Natural killer cell treated with Interleukin-12 subunit alpha and Interleukin-12 subunit beta and Interleukin-15 and Interleukin-18, amount 100 ng/mL, for 72 hours (primary cell): Measurements from ENCODE around the gene RUNX1. TPM values are rescaled to one million over a fixed set of nuclear protein-coding genes. Genes with fewer than 3 reads are reported as not detected.
A peak's percentile ranks its signal among the peaks of the same experiment; 100 is the strongest.

Experiments
- ATAC-seq, 2 donors: fragments of 150-1000 bp; cut with Tn5 transposase in 1 of 2; sonication (Bioruptor Pico), chemical (Tn5 transposase) in 1 of 2; 2 replicates each; pipeline ENCODE4 v1.10.0; 2021
- DNase-seq: peaks from one replicate; pipeline ENCODE4 v3.0.0; 2022; ENCODE audit warnings: low spot score
- H3K27ac Mint-ChIP-seq, 2 donors: 1 replicate in 1 of 2; 2 replicates in 1 of 2; pipeline ENCODE4 v1.8.0; 2022; ENCODE audit warnings: mixed read lengths in 2 of 2, mild to moderate bottlenecking in 1 of 2, moderate library complexity in 1 of 2
- H3K27me3 Mint-ChIP-seq, 2 donors: 1 replicate in 1 of 2; 2 replicates in 1 of 2; pipeline ENCODE4 v1.8.0; 2022; ENCODE audit warnings: mixed read lengths in 2 of 2
- H3K36me3 Mint-ChIP-seq: one replicate; pipeline ENCODE4 v1.8.0; 2022; ENCODE audit warnings: mixed read lengths
- H3K4me1 Mint-ChIP-seq, 2 donors: 1 replicate in 1 of 2; 2 replicates in 1 of 2; pipeline ENCODE4 v1.8.0; 2022; ENCODE audit warnings: low read depth in 2 of 2, mixed read lengths in 2 of 2, mild to moderate bottlenecking in 1 of 2
- H3K4me3 Mint-ChIP-seq: one replicate; pipeline ENCODE4 v1.8.0; 2022; ENCODE audit warnings: mixed read lengths
- H3K9me3 Mint-ChIP-seq: 2 replicates; pipeline ENCODE4 v1.8.0; 2022; ENCODE audit warnings: mixed read lengths
- total RNA-seq, 2 donors: library from RNA; stranded (reverse); gene quantifications; one replicate each; pipeline ENCODE4 v1.2.3, GENCODE V29; 2022

RUNX1 gene
- total RNA-seq, 2 donors from 2014 or later: 67.8 to 121 TPM

DNA sequence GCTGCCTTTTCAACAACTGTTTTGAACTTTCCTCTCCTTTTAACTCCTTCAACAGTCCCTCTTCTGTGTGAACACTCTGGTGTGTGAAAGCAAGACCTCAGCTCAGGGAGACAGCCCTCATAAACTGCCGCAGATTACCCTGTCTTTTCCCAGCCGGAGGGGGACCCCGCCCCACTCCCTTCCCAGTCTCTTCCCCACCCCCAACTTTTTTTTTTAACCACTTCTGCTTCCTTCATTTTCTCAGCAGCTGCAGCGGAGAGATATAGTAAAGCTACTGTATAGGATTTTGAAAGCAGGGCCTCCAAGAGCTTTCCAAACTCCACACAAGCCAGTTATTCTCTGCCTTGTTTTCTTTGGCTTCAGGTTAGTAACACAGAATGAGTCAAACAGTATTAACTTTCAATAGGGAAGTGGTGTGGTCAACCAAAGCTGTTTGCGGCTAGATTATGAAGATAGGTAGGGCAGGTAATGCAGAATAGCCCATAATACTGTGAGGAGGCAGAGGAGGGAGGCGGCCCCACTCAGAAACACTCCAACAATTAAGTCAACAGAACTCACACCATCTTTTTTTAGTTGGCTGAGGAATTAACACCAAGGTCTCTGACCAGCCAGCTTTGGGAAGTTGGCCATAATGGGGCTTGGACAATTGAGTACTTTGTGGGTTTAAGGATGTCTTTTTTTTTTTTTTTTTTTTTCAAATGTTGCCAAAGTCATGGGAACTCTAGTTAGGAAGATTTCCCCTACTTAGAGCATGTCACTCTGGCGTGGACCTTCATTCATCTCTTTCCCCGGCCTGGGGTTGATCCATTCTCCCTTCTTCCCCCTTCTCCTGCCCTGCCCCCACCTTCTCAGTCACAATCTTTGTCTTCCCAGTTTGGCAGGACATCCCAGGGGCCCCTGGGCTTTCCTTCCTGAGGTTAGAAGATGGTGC, 203.3 kb downstream of the RUNX1 start:
- peak overlapping the region; percentile 48 to 59 for H3K27ac Mint-ChIP-seq
- no peaks in the 10 kb centered on the region for H3K9me3 Mint-ChIP-seq
- peak overlapping the region; percentile 39 for H3K4me3 Mint-ChIP-seq
- peaks cover 8% of the 10 kb centered on the region for H3K36me3 Mint-ChIP-seq
- ATAC-seq (peak; percentile 48 to 71), DNase-seq (no peak)
- no peaks in the 10 kb centered on the region for H3K27me3 Mint-ChIP-seq
- peaks cover 31 to 35% of the 10 kb centered on the region in 2 donors for H3K4me1 Mint-ChIP-seq

DNA sequence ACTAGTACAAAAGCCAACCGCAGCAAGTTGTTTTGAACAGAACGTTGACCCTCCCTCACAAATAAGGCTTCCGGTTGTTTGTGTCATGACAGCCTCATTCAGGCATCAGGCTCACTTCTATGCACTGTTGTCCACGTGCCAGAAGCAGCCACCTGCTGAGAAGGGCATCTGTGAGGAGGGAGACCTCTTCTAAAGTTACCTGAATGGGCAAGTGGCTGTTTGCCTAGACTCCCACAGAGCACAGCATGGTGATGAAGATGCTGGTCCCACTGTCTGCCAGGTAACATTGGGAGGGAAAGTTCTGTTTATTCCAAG, 204.2 kb downstream of the RUNX1 start:
- DNase-seq (no peak), ATAC-seq (peak in 1 of 2 donors; percentile 20)
- Mint-ChIP-seq H3K4me3 (no peak overlapping the region), H3K27me3 (no peaks in the 10 kb centered on the region), H3K27ac (peak overlapping the region in 1 of 2 donors; percentile 59), H3K9me3 (no peaks in the 10 kb centered on the region), H3K4me1 (peaks cover 40 to 43% of the 10 kb centered on the region in 2 donors), H3K36me3 (peaks cover 8% of the 10 kb centered on the region)

DNA sequence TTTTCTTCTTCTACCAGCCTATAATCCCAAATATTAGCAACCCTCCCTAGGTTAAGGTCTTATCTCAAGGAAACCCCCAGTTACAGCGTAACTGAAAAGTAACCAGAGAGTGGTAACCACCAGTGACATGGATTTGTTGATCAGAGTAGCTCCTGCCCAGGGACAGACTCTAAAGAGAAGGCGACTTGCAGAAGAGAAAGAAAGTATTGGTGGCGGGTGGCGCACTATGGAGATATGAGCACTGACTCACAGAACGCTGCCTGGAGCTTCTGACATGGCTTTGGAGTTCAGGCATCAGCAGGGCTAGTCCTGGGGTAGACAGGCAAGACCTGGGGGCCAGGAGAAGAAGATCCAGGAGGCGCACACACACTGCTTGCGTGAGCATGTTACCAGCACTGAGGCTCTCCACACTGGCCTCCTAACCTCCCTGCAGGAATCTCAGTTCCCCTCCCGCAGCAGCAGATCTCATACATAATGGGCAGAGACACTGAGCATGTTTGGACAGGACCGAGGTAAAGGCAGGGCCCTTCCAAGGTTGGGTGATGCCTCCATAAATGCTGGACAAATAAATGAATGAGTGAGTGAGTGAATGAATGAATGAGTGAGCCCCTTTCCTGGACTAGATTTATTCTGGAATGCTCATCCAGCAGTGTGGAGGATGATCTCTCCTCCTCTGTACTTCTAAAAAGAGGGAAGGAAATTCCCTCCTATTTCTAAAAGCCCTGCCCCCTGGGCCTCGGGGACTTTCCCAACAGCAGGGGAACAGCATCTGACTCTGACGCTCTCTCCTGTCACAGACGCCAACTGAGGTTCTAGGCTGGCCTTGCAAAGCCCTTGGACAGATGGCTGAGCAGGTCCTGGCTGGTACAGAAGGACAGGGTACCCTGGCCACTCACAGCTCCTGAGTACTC, 204.8 kb downstream of the RUNX1 start:
- H3K4me3 Mint-ChIP-seq: no peak overlapping the region
- no peaks in the 10 kb centered on the region for H3K9me3 Mint-ChIP-seq
- ATAC-seq (peak in 1 of 2 donors; percentile 52), DNase-seq (no peak)
- peaks cover 8% of the 10 kb centered on the region for H3K36me3 Mint-ChIP-seq
- H3K4me1 Mint-ChIP-seq: peaks cover 47 to 49% of the 10 kb centered on the region in 2 donors
- no peaks in the 10 kb centered on the region for H3K27me3 Mint-ChIP-seq
- peak overlapping the region; percentile 59 to 63 for H3K27ac Mint-ChIP-seq

DNA sequence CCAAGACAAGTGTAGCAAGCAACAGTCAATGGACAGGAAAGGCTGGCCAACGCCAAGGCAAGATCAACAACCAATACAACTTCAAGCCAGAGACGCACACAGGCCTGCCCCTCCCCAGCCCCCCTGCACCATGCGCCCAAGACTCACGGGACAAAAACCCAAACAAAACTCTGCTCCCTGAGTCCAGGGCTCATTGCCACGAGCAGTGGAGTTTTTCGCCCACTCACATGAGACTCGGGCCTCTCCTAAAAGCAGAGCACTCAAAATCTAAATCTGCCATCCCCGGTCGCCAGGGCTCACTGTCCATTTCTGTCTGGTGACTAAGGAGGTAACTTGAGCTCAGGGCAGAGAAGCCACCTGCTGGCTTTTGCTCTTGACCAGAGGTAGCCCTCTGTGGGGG, 205.5 kb downstream of the RUNX1 start:
- H3K4me1 Mint-ChIP-seq: peaks cover 53 to 54% of the 10 kb centered on the region in 2 donors
- H3K4me3 Mint-ChIP-seq: no peak overlapping the region
- DNase-seq (no peak), ATAC-seq (no peak)
- no peaks in the 10 kb centered on the region for H3K9me3 Mint-ChIP-seq
- H3K27ac Mint-ChIP-seq: peak overlapping the region in 1 of 2 donors; percentile 63
- no peaks in the 10 kb centered on the region for H3K27me3 Mint-ChIP-seq
- peaks cover 8% of the 10 kb centered on the region for H3K36me3 Mint-ChIP-seq

DNA sequence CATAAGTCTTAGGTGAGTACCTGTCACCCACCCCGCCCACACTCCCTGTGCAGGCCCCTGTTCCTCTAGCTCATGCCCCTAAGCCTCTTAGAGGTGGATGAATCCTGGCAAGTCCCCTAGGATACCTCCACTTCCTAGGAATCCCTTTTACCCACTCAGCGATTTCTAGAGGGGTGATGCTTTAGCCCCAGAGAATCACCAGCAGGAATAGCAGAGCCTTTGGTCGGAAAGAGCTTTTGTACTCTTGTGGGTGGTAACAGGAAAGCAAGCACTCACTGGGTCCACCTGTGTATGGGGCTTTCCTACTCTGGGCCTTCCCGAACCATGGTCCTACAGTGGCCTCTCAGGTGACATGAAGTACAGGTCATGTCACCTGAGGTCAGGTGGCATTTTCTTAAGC, 207.9 kb downstream of the RUNX1 start:
- DNase-seq (no peak), ATAC-seq (no peak)
- H3K36me3 Mint-ChIP-seq: peaks cover 10% of the 10 kb centered on the region
- no peaks in the 10 kb centered on the region for H3K9me3 Mint-ChIP-seq
- no peak overlapping the region for H3K4me3 Mint-ChIP-seq
- peaks cover 55 to 62% of the 10 kb centered on the region in 2 donors for H3K4me1 Mint-ChIP-seq
- H3K27ac Mint-ChIP-seq: no peak overlapping the region
- no peaks in the 10 kb centered on the region for H3K27me3 Mint-ChIP-seq

DNA sequence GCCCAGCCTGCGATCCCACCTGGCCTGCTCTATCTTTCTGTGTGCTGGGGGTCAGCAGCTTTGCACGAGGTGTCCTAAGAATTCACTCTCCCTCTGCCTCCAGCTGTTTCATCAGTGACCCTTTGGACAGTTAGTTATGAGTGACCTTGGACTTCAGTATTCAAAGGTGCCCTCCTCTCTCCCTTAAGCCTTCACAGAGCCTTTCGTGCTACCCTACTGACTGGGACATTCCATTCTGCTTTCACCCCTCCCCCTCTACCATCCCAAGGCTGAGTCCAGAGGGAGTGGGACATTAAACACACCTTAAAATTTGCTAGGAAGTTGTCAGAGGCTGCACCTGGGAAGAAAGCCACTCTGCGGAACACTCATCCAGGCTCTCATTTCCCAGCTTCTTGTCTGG, 208.4 kb downstream of the RUNX1 start:
- Mint-ChIP-seq H3K27me3 (no peaks in the 10 kb centered on the region), H3K9me3 (no peaks in the 10 kb centered on the region), H3K36me3 (peaks cover 9% of the 10 kb centered on the region), H3K27ac (peak overlapping the region; percentile 19 to 47), H3K4me1 (peaks cover 54 to 60% of the 10 kb centered on the region in 2 donors), H3K4me3 (no peak overlapping the region)
- DNase-seq: no peak
- no peak for ATAC-seq

DNA sequence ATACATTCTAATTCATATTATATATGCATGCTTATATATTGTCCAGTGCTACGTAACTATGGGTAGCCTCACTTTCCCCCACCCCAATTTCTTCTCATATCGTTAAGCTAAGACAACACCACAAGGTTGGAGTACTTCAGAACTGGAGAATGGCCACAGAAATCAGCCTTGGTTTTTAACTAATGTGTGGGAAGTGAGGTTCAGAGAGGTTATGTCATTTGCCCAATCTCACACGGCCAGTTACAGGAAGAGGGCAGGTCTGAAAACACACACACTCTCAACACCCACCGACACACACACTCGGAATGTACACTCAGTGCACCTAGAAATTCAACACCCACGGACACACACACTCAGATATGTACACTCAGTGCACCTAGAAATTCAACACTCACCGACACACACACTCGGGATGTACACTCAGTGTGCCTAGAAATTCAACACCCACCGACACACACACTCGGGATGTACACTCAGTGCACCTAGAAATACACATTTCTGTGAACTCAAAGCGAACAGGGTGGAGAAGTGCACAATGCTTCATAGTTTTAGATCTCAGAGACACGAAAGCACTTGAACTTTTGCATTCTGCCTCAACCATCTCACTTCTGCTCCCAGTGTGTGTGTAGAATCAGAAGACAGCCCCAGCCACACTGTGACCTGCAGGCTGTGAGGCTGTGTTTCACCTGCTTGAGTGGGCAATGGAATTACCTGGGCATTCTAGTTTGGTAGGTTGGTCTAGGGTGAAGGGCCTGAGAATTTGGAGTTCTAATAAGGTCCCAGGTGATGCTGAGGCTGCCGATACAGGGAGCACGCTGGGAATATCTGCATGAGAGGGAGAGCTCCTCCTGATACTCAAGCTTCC, 209.9 kb downstream of the RUNX1 start:
- ATAC-seq (no peak), DNase-seq (no peak)
- Mint-ChIP-seq H3K9me3 (no peaks in the 10 kb centered on the region), H3K27me3 (no peaks in the 10 kb centered on the region), H3K36me3 (peaks cover 6% of the 10 kb centered on the region), H3K4me1 (peaks cover 53 to 65% of the 10 kb centered on the region in 2 donors), H3K27ac (peak overlapping the region in 1 of 2 donors; percentile 47), H3K4me3 (peak overlapping the region; percentile 2)

DNA sequence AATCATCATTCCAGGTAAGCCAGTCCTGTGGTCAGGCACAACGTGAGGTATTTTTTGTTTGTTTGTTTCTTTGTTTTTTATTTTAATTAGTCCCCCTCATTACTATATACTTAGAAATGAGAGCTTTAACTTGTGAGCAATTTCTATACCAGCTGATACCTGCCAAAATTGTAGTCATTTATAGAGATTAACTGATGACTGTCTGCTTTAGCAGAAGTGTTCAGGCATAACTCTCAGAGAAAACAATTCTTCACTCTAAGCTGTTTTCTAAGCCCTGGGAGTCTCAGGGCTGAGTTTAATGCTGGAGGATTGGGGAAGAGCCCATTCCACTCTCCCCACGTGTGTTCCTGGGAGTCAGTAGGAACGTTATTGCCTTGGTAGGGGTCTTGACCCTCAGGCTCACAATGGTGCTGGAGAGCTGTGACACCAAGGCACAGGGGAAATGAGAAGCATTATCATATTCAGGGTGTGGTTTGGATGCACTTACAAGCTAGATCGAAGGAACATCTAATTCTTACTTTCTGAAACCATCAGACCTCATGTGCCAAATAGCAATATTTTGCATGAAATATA, 212.1 kb downstream of the RUNX1 start:
- no peak overlapping the region for H3K4me3 Mint-ChIP-seq
- ATAC-seq (no peak), DNase-seq (no peak)
- peaks cover 6% of the 10 kb centered on the region for H3K36me3 Mint-ChIP-seq
- no peaks in the 10 kb centered on the region for H3K27me3 Mint-ChIP-seq
- H3K4me1 Mint-ChIP-seq: peaks cover 44 to 51% of the 10 kb centered on the region in 2 donors
- H3K9me3 Mint-ChIP-seq: no peaks in the 10 kb centered on the region
- H3K27ac Mint-ChIP-seq: peak overlapping the region in 1 of 2 donors; percentile 64

DNA sequence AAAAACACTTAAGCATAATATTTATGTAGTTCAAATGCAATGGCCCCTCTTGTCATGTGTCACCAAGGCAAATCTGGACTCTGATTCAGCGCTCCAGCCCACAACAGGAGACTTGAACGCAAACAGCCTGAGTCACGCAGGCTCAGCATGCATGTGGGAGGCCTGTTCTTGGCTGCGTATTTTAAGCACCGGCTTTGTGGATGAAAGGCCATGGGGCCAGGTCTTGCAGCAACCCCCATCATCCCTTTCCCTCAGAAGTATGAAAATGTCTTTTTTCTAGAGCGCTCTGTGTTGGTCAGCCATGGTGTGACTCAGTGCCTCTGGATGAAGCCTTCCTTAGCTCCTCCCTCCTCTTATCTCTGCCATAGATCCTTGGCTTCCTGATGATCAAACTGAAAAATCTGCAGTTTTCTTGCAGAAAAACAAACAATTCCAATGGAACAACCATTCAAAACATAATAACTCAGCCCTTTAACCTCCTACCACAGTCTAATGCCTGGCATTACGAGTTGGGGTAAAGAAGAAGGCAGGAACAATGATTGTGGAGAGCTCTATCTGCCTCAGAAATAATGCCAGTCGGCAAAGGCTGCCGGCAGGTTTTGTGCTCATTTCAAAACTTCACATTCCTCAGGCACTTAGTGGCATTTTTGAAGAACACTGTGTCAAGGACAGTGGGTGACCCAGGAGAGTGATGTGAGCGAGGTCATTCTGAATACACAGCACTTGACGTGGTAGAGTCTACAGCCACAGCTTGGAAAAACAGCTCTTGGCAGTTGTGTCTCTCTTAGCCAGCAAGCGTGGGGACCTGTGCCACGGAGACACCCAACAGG, 212.8 kb downstream of the RUNX1 start:
- Mint-ChIP-seq H3K9me3 (no peaks in the 10 kb centered on the region), H3K4me1 (peaks cover 42 to 54% of the 10 kb centered on the region in 2 donors), H3K4me3 (peak overlapping the region; percentile 64), H3K27ac (peak overlapping the region; percentile 64 to 79), H3K27me3 (no peaks in the 10 kb centered on the region), H3K36me3 (peaks cover 6% of the 10 kb centered on the region)
- DNase-seq (no peak), ATAC-seq (no peak)

DNA sequence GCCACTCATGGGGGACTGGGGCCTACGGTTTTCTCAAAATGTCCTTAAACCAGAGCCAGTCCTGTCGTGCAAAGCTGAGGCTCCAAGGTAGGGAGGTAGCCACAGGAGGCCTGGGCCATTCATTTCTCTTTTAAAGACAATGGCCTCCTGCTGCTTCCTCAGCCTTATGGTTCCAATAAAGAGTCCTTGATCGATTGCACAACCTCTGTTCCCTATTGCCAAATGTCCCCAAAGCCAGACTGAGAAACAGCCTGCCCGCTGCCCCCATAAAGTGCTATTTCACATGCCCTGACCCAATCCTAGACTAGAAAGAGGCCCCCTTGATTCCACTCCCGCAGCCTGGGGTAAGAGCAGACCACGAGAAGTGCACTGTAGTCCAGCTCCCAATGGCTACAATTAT, 213.6 kb downstream of the RUNX1 start:
- DNase-seq (no peak), ATAC-seq (peak; percentile 37 to 62)
- H3K27ac Mint-ChIP-seq: peak overlapping the region; percentile 64 to 79
- H3K4me3 Mint-ChIP-seq: peak overlapping the region; percentile 2
- H3K36me3 Mint-ChIP-seq: peaks cover 10% of the 10 kb centered on the region
- no peaks in the 10 kb centered on the region for H3K27me3 Mint-ChIP-seq
- H3K4me1 Mint-ChIP-seq: peaks cover 46 to 58% of the 10 kb centered on the region in 2 donors
- no peaks in the 10 kb centered on the region for H3K9me3 Mint-ChIP-seq

DNA sequence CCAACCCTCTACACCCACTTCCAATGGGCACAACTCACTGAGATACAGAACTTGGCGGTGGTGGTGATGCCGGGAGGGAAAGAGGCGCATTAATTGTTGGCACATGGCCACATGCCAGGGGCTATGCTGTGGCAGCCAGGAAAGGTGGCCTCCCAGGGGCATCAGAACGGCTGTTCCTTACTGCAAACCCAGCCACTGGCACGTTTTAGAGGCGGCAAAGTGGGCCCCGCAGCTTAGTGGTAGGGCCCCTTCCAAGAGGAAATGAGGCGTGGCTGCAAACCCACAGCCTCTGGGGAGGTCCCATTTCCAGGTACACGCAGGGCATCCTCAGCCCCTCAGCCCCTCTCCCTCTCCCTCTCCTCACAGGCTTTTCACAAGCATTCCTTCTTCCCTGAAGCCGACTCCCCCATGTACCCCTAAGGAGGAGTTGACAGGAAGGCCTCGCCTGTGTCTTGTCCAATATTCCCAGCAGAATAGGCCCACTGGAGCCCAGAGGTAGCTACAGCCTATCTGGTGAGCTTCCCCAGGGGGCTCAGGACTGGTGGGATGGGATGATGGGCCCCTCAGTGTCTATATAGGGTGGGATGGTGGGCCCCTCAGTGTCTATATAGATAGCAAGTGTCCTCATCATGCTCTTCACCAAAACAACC, 214.1 kb downstream of the RUNX1 start:
- H3K4me1 Mint-ChIP-seq: peaks cover 44 to 55% of the 10 kb centered on the region in 2 donors
- no peaks in the 10 kb centered on the region for H3K9me3 Mint-ChIP-seq
- H3K27me3 Mint-ChIP-seq: no peaks in the 10 kb centered on the region
- peaks cover 13% of the 10 kb centered on the region for H3K36me3 Mint-ChIP-seq
- peak overlapping the region; percentile 2 for H3K4me3 Mint-ChIP-seq
- H3K27ac Mint-ChIP-seq: peak overlapping the region; percentile 64 to 79
- DNase-seq (peak; percentile 66), ATAC-seq (peak; percentile 56 to 63)

DNA sequence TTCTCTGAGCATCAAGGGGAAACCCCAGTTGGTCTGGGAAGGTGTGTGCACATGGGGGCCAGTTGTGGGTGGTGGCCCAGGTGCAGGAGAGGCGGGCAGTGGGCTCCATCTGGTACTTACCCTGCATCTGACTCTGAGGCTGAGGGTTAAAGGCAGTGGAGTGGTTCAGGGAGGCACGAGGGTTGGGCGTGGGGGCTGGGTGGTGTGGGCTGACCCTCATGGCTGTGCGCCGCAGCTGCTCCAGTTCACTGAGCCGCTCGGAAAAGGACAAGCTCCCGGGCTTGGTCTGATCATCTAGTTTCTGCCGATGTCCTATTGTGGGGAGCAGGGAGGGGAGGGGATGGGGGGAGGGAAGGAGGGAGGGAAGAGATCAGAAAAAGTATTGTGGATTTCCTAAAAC, 214.8 kb downstream of the RUNX1 start:
- no peak overlapping the region for H3K4me3 Mint-ChIP-seq
- H3K27ac Mint-ChIP-seq: peak overlapping the region in 1 of 2 donors; percentile 79
- no peaks in the 10 kb centered on the region for H3K9me3 Mint-ChIP-seq
- ATAC-seq (peak in 1 of 2 donors; percentile 8), DNase-seq (no peak)
- peaks cover 18% of the 10 kb centered on the region for H3K36me3 Mint-ChIP-seq
- H3K4me1 Mint-ChIP-seq: peaks cover 42 to 49% of the 10 kb centered on the region in 2 donors
- no peaks in the 10 kb centered on the region for H3K27me3 Mint-ChIP-seq
